Endothelial cell of umbilical vein (primary cell): ENCODE measurements around the gene ACTL10. TPM values are rescaled to one million over a fixed set of nuclear protein-coding genes. Genes with fewer than 3 reads are reported as not detected.

ENCODE experiments used
- BruUV-seq: library from RNA; stranded (reverse); fragments of 400-500 nt; replicated peaks from 2 replicates; lab custom pipeline; 2021; lab: Mats Ljungman, UMichigan
- CTCF ChIA-PET: fragments of 300-600, 350-600 bp; sonication (Branson Sonifier 250); formaldehyde crosslinking; loops from one replicate; lab custom pipeline; 2021; ENCODE audit warnings: antibody characterized with exemption, inconsistent platforms; lab: Charles Lee
- POLR2A ChIA-PET: fragments of 300-600, 350-600 bp; sonication (Branson Sonifier 250); formaldehyde crosslinking; loops from one replicate; lab custom pipeline; 2021; ENCODE audit warnings: antibody characterized with exemption, inconsistent platforms; lab: Charles Lee
- DNase-seq: peaks from one replicate; pipeline ENCODE4 v3.0.0-alpha.2; 2011; ENCODE audit warnings: low read depth, low spot score
- FAIRE-seq: peaks from 2 replicates; lab custom pipeline; 2011; peaks lifted over from hg19 to GRCh38; lab: Jason Lieb, UNC
- H2AFZ ChIP-seq: 2 replicates; pipeline ENCODE4 v1.6.0; 2012; ENCODE audit warnings: low read depth, low read length, control low read depth, inconsistent platforms
- H3K27ac ChIP-seq: 2 replicates; pipeline ENCODE4 v1.5.1; 2011; ENCODE audit warnings: low read depth, mild to moderate bottlenecking, control low read depth, low read length, moderate library complexity; ENCODE audit not compliant: insufficient read depth
- H3K27me3 ChIP-seq, 2 experiments: 2 replicates each; pipeline versions ENCODE4 v1.6.0 to v1.6.1; 2011; ENCODE audit warnings: low read length in 2 of 2, mixed read lengths in 1 of 2; ENCODE audit not compliant: control insufficient read depth in 2 of 2, insufficient read depth in 2 of 2
- H3K36me3 ChIP-seq, 2 experiments: 2 replicates in 1 of 2; 3 replicates in 1 of 2; pipeline ENCODE4 v1.5.1; 2011; ENCODE audit warnings: low read length in 2 of 2, mild to moderate bottlenecking in 1 of 2, moderate library complexity in 1 of 2; ENCODE audit not compliant: control insufficient read depth in 2 of 2, insufficient read depth in 2 of 2; ENCODE audit errors: extremely low read depth in 1 of 2
- H3K4me1 ChIP-seq: 3 replicates; pipeline ENCODE4 v1.5.1; 2011; ENCODE audit warnings: mild to moderate bottlenecking, low read length; ENCODE audit not compliant: control insufficient read depth, insufficient read depth; ENCODE audit errors: extremely low read depth
- H3K4me2 ChIP-seq: 2 replicates; pipeline ENCODE4 v1.6.1; 2011; ENCODE audit warnings: low read length, control low read depth, mixed read lengths; ENCODE audit not compliant: insufficient read depth
- H3K4me3 ChIP-seq, 3 experiments: fragments of 200-600 bp in 1 of 3; sonication (generic), shearing (Covaris generic) in 1 of 3; replicated peaks in 1 of 3; 2 replicates each; pipeline ENCODE4 v1.5.1; 2011 to 2016; ENCODE audit warnings: control low read depth in 3 of 3, low read length in 3 of 3, mild to moderate bottlenecking in 2 of 3, inconsistent platforms in 1 of 3, low read depth in 1 of 3, moderate library complexity in 1 of 3; ENCODE audit not compliant: insufficient read depth in 1 of 3
- H3K79me2 ChIP-seq: 2 replicates; pipeline ENCODE4 v1.6.0; 2012; ENCODE audit warnings: low read length, inconsistent platforms; ENCODE audit not compliant: control insufficient read depth, insufficient read depth
- H3K9ac ChIP-seq: replicated peaks from 2 replicates; pipeline ENCODE3; 2011; ENCODE audit warnings: low read length, control low read depth; ENCODE audit not compliant: insufficient read depth; ENCODE audit errors: extremely low read depth
- H3K9me1 ChIP-seq: replicated peaks from 3 replicates; pipeline ENCODE4 v1.6.0; 2011; ENCODE audit warnings: mild to moderate bottlenecking, low read length; ENCODE audit not compliant: control insufficient read depth, insufficient read depth; ENCODE audit errors: extremely low read depth
- H3K9me3 ChIP-seq: replicated peaks from 2 replicates; pipeline ENCODE4 v1.5.1; 2012; ENCODE audit warnings: low read length, inconsistent platforms; ENCODE audit not compliant: control insufficient read depth, insufficient read depth
- H4K20me1 ChIP-seq: replicated peaks from 2 replicates; pipeline ENCODE3; 2011; ENCODE audit warnings: mild to moderate bottlenecking, low read length; ENCODE audit not compliant: control insufficient read depth, insufficient read depth; ENCODE audit errors: extremely low read depth
- EZH2 ChIP-seq: IDR thresholded peaks from 2 replicates; pipeline ENCODE4 v1.6.1; 2012; ENCODE audit warnings: borderline replicate concordance, low read depth, mild to moderate bottlenecking, moderate library complexity, low read length, inconsistent platforms; ENCODE audit not compliant: severe bottlenecking
- FOS ChIP-seq: IDR thresholded peaks from 2 replicates; pipeline ENCODE4 v1.6.1; 2011; ENCODE audit warnings: mild to moderate bottlenecking, low read length, moderate library complexity, borderline replicate concordance; ENCODE audit not compliant: insufficient read depth
- GATA2 ChIP-seq: IDR thresholded peaks from 2 replicates; pipeline ENCODE4 v1.7.0; 2011; ENCODE audit warnings: low read depth, mild to moderate bottlenecking, moderate library complexity, mixed read lengths, low read length; ENCODE audit not compliant: insufficient read length, insufficient read depth
- JUN ChIP-seq: IDR thresholded peaks from 2 replicates; pipeline ENCODE4 v1.6.1; 2011; ENCODE audit warnings: borderline replicate concordance, low read depth; ENCODE audit not compliant: insufficient read length, insufficient read depth
- MYC ChIP-seq: IDR thresholded peaks from one replicate; pipeline ENCODE4 v1.6.1; 2011; ENCODE audit warnings: mild to moderate bottlenecking, low read depth, low read length
- POLR2A ChIP-seq: IDR thresholded peaks from 2 replicates; pipeline ENCODE4 v1.6.1; 2012; ENCODE audit warnings: low read depth, mild to moderate bottlenecking, control low read depth, low read length
- POLR2AphosphoS5 ChIP-seq: IDR thresholded peaks from 2 replicates; pipeline ENCODE4 v1.6.1; 2012; ENCODE audit warnings: low read depth, mild to moderate bottlenecking, control low read depth, low read length, moderate library complexity; ENCODE audit not compliant: insufficient read depth
- dilution Hi-C: fragments of 300-500 bp; cut with MboI; formaldehyde crosslinking; loops from one replicate; pipeline ENCODE4 v1.15.0; 2019; ENCODE audit warnings: low sequenced_read_pairs; ENCODE audit not compliant: extremely low pct_ligation_motif_present
- intact Hi-C: fragments of 100-400 bp; cut with micrococcal nuclease; formaldehyde crosslinking; loops from one replicate; pipeline ENCODE4 v1.10.0; 2022
- polyA plus RNA-seq, 4 experiments: library from polyadenylated mRNA; depleted of rRNA in 3 of 4; stranded (reverse) in 3 of 4; unstranded in 1 of 4; fragments of >200 nt; gene quantifications; 2 replicates each; pipeline versions ENCODE4 v1.2.1 to v1.2.3, GENCODE V29; 2011 to 2012; ENCODE audit warnings: missing spikeins in 1 of 4
- total RNA-seq: library from RNA; stranded (reverse); gene quantifications from 2 replicates; pipeline ENCODE4 v1.2.3, GENCODE V29; 2021
- TF ChIP-seq, protein P1 (sequence below), 2 donors: IDR thresholded peaks; 1 replicate in 1 of 2; 2 replicates in 1 of 2; pipeline ENCODE4 v1.5.1; 2011; ENCODE audit warnings: low read length in 2 of 2, mild to moderate bottlenecking in 2 of 2, moderate library complexity in 2 of 2, control low read depth in 1 of 2, inconsistent platforms in 1 of 2, low read depth in 1 of 2; ENCODE audit not compliant: insufficient read depth in 1 of 2; ENCODE audit errors: extremely low read depth in 1 of 2
- TF ChIP-seq, protein P2 (sequence below): IDR thresholded peaks from 2 replicates; pipeline ENCODE4 v1.6.1; 2011; ENCODE audit not compliant: insufficient read depth, insufficient read length

Gene ACTL10
- total and polyA plus RNA-seq, 2 donors (not counting 3 experiments of a cell fraction or from before 2014, with no cell fraction given), result 0.92 to 1.4 TPM

DNA sequence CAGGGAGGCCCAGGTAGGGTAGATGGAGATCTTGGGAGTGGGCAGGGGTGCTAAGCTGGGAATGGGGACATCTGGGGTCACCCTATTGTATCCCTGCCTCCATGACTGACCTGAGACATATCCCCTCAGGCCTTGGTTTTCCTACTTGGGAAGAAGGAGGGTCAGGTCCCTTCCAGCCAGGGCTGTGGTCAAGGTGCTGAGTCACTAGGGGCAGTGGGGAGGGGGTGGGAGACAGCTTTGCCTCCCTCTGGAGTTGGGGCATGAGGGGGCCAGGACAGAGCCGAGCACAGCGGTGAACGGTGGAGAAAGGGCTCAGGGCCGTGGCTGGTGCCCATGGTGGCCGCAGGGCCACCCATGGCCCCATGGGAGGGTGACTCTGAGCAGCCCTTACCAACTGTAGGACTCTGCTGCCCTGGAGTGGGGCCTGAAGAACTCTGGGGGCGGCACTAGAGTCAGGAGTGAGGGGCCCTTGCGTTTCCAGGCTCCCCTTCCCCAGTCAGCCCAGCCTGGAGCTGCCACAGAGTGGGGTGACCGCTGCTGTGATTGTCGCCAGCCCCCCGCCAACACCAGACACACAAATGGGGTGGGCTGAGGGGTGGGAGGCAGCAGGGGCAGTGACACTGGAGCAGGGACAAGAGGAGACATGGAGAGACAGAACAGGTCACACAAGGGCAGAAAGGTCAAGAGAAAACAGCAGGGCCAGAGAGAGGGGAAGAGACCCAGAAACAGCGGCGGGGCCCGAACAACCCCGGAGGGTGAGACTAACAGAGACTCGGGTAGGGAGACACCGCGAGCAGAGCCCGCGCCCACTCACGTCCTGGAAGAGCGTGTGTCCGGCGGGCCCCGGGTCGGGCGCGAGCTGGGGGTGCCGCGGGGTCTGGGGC, 6.9 kb downstream of the ACTL10 start:
- dilution Hi-C loops, result no loop called here
- peaks cover 15% of the 10 kb centered on the region for H3K4me1 ChIP-seq
- H3K4me2 ChIP-seq, result peak overlapping the region; percentile 37
- H3K27ac ChIP-seq, result peak overlapping the region; percentile 30
- peak; percentile 52 for FAIRE-seq
- H2AFZ ChIP-seq, result peak overlapping the region; percentile 74
- DNase-seq, result no peak
- POLR2A ChIA-PET, result no interaction called here
- TF ChIP-seq POLR2A (no peak), JUN (no peak), GATA2 (no peak), MYC (no peak), FOS (no peak), POLR2AphosphoS5 (no peak), EZH2 (no peak)
- TF ChIP-seq, protein P1, sequence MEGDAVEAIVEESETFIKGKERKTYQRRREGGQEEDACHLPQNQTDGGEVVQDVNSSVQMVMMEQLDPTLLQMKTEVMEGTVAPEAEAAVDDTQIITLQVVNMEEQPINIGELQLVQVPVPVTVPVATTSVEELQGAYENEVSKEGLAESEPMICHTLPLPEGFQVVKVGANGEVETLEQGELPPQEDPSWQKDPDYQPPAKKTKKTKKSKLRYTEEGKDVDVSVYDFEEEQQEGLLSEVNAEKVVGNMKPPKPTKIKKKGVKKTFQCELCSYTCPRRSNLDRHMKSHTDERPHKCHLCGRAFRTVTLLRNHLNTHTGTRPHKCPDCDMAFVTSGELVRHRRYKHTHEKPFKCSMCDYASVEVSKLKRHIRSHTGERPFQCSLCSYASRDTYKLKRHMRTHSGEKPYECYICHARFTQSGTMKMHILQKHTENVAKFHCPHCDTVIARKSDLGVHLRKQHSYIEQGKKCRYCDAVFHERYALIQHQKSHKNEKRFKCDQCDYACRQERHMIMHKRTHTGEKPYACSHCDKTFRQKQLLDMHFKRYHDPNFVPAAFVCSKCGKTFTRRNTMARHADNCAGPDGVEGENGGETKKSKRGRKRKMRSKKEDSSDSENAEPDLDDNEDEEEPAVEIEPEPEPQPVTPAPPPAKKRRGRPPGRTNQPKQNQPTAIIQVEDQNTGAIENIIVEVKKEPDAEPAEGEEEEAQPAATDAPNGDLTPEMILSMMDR (IDR thresholded peaks at IDR 0.05; ENCODE audit: extremely low read depth in 1 of 2, insufficient read depth in 1 of 2, low read depth in 1 of 2, low read length in 2 of 2), result no peak
- TF ChIP-seq, protein P2, sequence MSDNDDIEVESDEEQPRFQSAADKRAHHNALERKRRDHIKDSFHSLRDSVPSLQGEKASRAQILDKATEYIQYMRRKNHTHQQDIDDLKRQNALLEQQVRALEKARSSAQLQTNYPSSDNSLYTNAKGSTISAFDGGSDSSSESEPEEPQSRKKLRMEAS, result no peak
- H3K4me3 ChIP-seq, result peak overlapping the region; percentile 47 to 56 (median 47)
- peak overlapping the region; percentile 63 for H3K9ac ChIP-seq
- no peaks in the 10 kb centered on the region for H3K9me3 ChIP-seq
- no peaks in the 10 kb centered on the region for H4K20me1 ChIP-seq
- intact Hi-C loops, result loop anchor here (1.0 kb wide), 2 partner anchors 11 to 58 kb away; partner anchors contain the start of gene ZNF341
- H3K27me3 ChIP-seq, result no peaks in the 10 kb centered on the region
- peaks cover 0 to 1% of the 10 kb centered on the region in 2 experiments for H3K36me3 ChIP-seq
- H3K79me2 ChIP-seq, result no peaks in the 10 kb centered on the region
- TSS peak; percentile 16 for BruUV-seq
- CTCF ChIA-PET, result interaction anchor here (0.6 to 1.4 kb wide), 2 partner anchors 90 to 216 kb away, joined by 4 to 5 read pairs; no protein-coding TSS in a partner anchor
- no peaks in the 10 kb centered on the region for H3K9me1 ChIP-seq
